GM21529 (cell line): ENCODE data around the gene ABI3BP.
"Not testable (repeated sequence)": the region's sequence is repeated elsewhere in the genome, so short reads cannot be mapped to it uniquely, and the experiment has no call there.

ENCODE experiments used
- ATAC-seq: cut with Tn5 transposase; IDR thresholded peaks from one replicate; pipeline ENCODE4 v1.9.1; 2021; ENCODE audit not compliant: unreplicated experiment

The ABI3BP gene

GRCh38 chr3:100993309-100993708 lies at the start of gene ABI3BP:
Gene ABI3BP, minus strand, starts transcription at chr3:100993421. Its CDS starts 37 bp downstream, at chr3:100993384.
- ATAC-seq = no peak

GRCh38 chr3:101039285-101039684 lies 46.1 kb upstream of the ABI3BP start:
- no peak for ATAC-seq

GRCh38 chr3:101038880-101039279 lies 45.7 kb upstream of the ABI3BP start:
- ATAC-seq = no peak

- ATAC-seq = no peak
These were observed 45.2 kb upstream of the ABI3BP start for GRCh38 chr3:101038393-101038792.

GRCh38 chr3:101037613-101038012 lies 44.4 kb upstream of the ABI3BP start:
- ATAC-seq = no peak

- no peak for ATAC-seq
These were observed 43.5 kb upstream of the ABI3BP start for GRCh38 chr3:101036676-101037075.

- ATAC-seq = no peak
These were observed 43.0 kb upstream of the ABI3BP start for GRCh38 chr3:101036213-101036618.

- ATAC-seq = no peak
These were observed 34.1 kb upstream of the ABI3BP start for GRCh38 chr3:101027286-101027685.

- no peak for ATAC-seq
These were observed 33.7 kb upstream of the ABI3BP start for GRCh38 chr3:101026881-101027280.

- no peak for ATAC-seq
These were observed 33.0 kb upstream of the ABI3BP start for GRCh38 chr3:101026244-101026643.

- no peak for ATAC-seq
These were observed 27.3 kb upstream of the ABI3BP start for GRCh38 chr3:101020351-101021015.

GRCh38 chr3:101017017-101017416 lies 23.8 kb upstream of the ABI3BP start:
- no peak for ATAC-seq

- ATAC-seq = not testable (repeated sequence)
These were observed 19.1 kb upstream of the ABI3BP start for GRCh38 chr3:101012312-101012711.

GRCh38 chr3:101011136-101011535 lies 17.9 kb upstream of the ABI3BP start:
- ATAC-seq = no peak

GRCh38 chr3:101010296-101010695 lies 17.1 kb upstream of the ABI3BP start:
- ATAC-seq = no peak

GRCh38 chr3:101009386-101009785 lies 16.2 kb upstream of the ABI3BP start:
- ATAC-seq = no peak

GRCh38 chr3:100999160-100999559 lies 5.9 kb upstream of the ABI3BP start:
- ATAC-seq = no peak

GRCh38 chr3:100994809-100995208 lies 1.6 kb upstream of the ABI3BP start:
- ATAC-seq = no peak

GRCh38 chr3:100994187-100994586 lies 966 bp upstream of the ABI3BP start:
- no peak for ATAC-seq

GRCh38 chr3:100992231-100993012 lies 799 bp downstream of the ABI3BP start:
- ATAC-seq = no peak

- ATAC-seq = no peak
These were observed 5.1 kb downstream of the ABI3BP start for GRCh38 chr3:100988080-100988479.

- ATAC-seq = no peak
These were observed 8.9 kb downstream of the ABI3BP start for GRCh38 chr3:100984308-100984707.
